ENCODE measurements around the gene CD4. TPM values are rescaled to one million over a fixed set of nuclear protein-coding genes. Genes with fewer than 3 reads are reported as not detected.
"Not testable (repeated sequence)": the region's sequence is repeated elsewhere in the genome, so short reads cannot be mapped to it uniquely, and the experiment has no call there.

The CD4 gene
- total RNA-seq, 4 donors from 2014 or later = 2.9 to 7.0 (median 3.6) TPM

DNA sequence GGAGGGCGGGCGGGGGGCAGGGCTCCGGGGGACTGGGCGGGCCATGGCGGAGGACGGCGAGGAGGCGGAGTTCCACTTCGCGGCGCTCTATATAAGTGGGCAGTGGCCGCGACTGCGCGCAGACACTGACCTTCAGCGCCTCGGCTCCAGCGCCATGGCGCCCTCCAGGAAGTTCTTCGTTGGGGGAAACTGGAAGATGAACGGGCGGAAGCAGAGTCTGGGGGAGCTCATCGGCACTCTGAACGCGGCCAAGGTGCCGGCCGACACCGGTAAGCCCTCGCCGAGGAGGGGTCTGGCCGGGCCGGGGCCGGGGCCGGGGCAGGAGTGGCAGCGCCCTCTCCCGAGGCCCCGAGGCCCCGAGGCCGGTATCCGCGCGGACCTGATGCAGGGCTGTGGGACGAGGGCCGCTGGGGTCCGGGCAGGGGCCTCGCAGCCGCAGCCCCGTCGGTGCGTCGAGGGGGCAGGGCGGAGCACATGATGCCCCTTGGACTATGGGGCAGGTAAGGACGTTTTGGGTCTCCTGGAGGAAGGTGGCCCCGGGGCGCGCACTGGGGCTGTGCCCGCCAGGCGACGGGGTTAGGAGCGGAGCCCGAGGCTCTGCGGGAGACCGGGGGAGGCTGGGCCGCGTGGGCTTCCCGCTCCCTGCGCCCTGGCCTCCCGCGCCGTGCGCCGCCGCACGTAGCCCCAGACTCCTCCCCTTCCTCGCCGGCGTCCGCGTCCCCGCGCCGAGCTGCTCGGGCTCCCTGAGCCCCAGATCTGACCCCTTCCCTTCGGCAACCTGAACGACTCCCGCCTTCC is 78.3 kb downstream of the CD4 start, which contains the start of gene TPI1:
Gene TPI1, plus strand, starts transcription at position 119 of the 798 bp plus-strand sequence. Its CDS starts 36 bp downstream, at position 155.
- 0 to 1% methylated on average over 45 to 63 of the region's 86 CpGs for WGBS, 2 donors
- peak in 1 of 2 donors; percentile 93 for TF ChIP-seq POLR2A (IDR thresholded peaks at IDR 0.05)
- TF ChIP-seq, protein P1, sequence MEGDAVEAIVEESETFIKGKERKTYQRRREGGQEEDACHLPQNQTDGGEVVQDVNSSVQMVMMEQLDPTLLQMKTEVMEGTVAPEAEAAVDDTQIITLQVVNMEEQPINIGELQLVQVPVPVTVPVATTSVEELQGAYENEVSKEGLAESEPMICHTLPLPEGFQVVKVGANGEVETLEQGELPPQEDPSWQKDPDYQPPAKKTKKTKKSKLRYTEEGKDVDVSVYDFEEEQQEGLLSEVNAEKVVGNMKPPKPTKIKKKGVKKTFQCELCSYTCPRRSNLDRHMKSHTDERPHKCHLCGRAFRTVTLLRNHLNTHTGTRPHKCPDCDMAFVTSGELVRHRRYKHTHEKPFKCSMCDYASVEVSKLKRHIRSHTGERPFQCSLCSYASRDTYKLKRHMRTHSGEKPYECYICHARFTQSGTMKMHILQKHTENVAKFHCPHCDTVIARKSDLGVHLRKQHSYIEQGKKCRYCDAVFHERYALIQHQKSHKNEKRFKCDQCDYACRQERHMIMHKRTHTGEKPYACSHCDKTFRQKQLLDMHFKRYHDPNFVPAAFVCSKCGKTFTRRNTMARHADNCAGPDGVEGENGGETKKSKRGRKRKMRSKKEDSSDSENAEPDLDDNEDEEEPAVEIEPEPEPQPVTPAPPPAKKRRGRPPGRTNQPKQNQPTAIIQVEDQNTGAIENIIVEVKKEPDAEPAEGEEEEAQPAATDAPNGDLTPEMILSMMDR (IDR thresholded peaks at IDR 0.05) = no peak
- peak in 1 of 2 donors; percentile 91 for DNase-seq (ENCODE audit: low spot score in 2 of 2)
- H3K4me3 ChIP-seq (ENCODE audit: low read depth, poor library complexity, severe bottlenecking) = peak within 1 kb of the TSS; percentile 72
- intact Hi-C loops (cut with DNase I; ENCODE audit: low total_unique reads) = no loop called here

DNA sequence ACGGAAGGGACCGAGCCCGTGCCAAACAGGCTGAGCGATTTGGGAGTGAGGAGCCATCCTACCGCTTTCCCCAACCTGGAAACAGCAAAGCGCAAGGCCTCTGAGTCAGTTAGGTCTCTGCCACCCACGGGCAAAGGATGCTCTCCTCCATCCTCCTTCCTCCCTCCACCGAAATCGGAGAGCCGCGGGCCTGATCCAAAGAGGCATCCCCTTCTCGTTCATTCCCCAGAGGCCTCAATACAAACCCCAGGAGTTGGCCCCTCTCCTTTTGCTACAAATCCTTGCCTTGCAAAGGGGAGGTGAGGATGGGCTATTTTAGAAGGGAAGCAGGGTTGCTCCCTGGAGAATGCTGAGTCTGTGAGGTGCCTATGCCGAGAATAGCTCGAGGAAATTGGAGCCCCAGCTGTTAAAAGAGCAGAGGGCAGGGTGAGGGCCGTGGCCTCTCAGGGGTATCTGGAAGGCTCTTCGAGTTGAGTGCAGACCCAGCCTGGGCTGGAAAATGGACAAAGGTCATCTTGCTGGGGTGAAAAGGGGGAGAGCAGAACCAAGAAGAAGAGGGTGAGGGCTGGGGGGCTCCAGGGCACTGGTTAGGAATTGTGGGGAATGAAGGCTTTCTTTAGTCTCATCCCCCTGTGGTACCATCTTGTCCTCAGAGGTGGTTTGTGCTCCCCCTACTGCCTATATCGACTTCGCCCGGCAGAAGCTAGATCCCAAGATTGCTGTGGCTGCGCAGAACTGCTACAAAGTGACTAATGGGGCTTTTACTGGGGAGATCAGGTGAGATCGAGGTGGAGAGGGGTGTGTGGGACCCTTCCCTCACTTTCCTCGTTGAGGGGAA is 79.1 kb downstream of the CD4 start:
- WGBS, 2 donors = 9 to 13% methylated on average over 22 of the region's 22 CpGs
- peak overlapping the region; percentile 72 for H3K4me3 ChIP-seq (ENCODE audit: low read depth, poor library complexity, severe bottlenecking)
- no peak for TF ChIP-seq POLR2A (IDR thresholded peaks at IDR 0.05)
- TF ChIP-seq, protein P1 (IDR thresholded peaks at IDR 0.05) = no peak
- intact Hi-C loops (cut with DNase I; ENCODE audit: low total_unique reads) = no loop called here
- no peak for DNase-seq (ENCODE audit: low spot score in 2 of 2)

DNA sequence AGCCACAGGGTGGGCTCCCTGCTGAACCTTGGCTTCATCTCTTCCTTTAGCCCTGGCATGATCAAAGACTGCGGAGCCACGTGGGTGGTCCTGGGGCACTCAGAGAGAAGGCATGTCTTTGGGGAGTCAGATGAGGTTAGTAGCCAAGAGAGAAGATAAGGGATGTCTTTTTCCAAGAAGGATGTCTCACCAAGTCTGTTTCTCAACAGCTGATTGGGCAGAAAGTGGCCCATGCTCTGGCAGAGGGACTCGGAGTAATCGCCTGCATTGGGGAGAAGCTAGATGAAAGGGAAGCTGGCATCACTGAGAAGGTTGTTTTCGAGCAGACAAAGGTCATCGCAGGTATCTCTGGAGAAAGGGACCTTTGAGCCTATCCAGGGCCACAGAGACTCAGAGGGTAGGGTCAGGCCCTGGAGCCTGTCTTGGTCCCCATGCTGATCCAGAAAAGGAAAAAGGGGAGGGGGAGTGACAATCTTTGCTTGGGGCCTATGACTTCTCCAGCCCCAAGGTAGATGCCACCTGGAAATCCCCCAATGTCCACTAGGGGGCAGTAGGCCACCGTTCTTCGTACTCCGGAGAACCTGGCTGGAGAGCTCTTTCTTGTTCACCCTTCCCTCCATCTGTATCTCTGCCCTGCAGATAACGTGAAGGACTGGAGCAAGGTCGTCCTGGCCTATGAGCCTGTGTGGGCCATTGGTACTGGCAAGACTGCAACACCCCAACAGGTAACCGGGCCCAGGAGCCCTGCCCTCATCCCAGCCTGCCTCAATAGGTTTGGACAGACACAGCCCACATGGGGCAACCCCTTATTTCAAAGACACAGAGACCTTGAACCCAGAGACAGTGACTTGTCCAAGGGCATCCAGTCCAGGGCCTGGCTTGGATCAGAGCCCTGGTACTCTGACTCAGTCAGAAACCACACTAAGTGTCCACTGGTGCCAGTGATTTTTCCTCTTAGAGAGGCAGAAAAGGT is 80.0 kb downstream of the CD4 start:
- intact Hi-C loops (cut with DNase I; ENCODE audit: low total_unique reads) = loop anchor here (10.0 kb wide), 1 partner anchor 95 kb away; no protein-coding TSS in a partner anchor
- DNase-seq (ENCODE audit: low spot score in 2 of 2) = peak; percentile 81 to 95
- TF ChIP-seq POLR2A (IDR thresholded peaks at IDR 0.05) = no peak
- TF ChIP-seq, protein P1 (IDR thresholded peaks at IDR 0.05) = peak in 1 of 3 donors; percentile 82
- 32 to 33% methylated on average over 12 of the region's 12 CpGs for WGBS, 2 donors
- no peak overlapping the region for H3K4me3 ChIP-seq (ENCODE audit: low read depth, poor library complexity, severe bottlenecking)

DNA sequence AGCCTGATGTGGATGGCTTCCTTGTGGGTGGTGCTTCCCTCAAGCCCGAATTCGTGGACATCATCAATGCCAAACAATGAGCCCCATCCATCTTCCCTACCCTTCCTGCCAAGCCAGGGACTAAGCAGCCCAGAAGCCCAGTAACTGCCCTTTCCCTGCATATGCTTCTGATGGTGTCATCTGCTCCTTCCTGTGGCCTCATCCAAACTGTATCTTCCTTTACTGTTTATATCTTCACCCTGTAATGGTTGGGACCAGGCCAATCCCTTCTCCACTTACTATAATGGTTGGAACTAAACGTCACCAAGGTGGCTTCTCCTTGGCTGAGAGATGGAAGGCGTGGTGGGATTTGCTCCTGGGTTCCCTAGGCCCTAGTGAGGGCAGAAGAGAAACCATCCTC is 81.0 kb downstream of the CD4 start:
- 52 to 53% methylated on average over 4 of the region's 4 CpGs for WGBS, 2 donors
- H3K4me3 ChIP-seq (ENCODE audit: low read depth, poor library complexity, severe bottlenecking); DNase-seq (ENCODE audit: low spot score in 2 of 2): not testable (repeated sequence)
- intact Hi-C loops (cut with DNase I; ENCODE audit: low total_unique reads) = loop anchor here (10.0 kb wide), 1 partner anchor 94 kb away; no protein-coding TSS in a partner anchor

Other genes with a start within 250 kb of the CD4 start
- 1 to 10 TPM; 3.3 to 6.8 (median 4.6) TPM for gene IFFO1, start 233.5 kb upstream of the CD4 start, total RNA-seq
- gene NOP2, start 221.2 kb upstream of the CD4 start, total RNA-seq = 10 to 100 TPM; 16.2 to 24.0 (median 23.4) TPM
- 100 to 1,000 TPM; 167 to 235 (median 205) TPM for gene CHD4, start 182.1 kb upstream of the CD4 start, total RNA-seq
- gene LPAR5, start 153.6 kb upstream of the CD4 start, total RNA-seq = 10 to 100 TPM; 11.0 to 16.4 (median 12.4) TPM
- 1 to 10 TPM in 2 of 4 donors, under 1 TPM in 2; 0.42 to 8.6 (median 0.76) TPM for gene ACRBP, start 142.1 kb upstream of the CD4 start, total RNA-seq
- gene ING4, start 126.4 kb upstream of the CD4 start, total RNA-seq = 10 to 100 TPM; 40.8 to 63.6 (median 56.0) TPM
- 10 to 100 TPM; 22.7 to 79.9 (median 33.7) TPM for gene ZNF384, start 100.2 kb upstream of the CD4 start, total RNA-seq
- not detected for gene PIANP, start 88.7 kb upstream of the CD4 start, total RNA-seq
- 10 to 100 TPM; 46.3 to 64.6 (median 56.6) TPM for gene COPS7A, start 65.5 kb upstream of the CD4 start, total RNA-seq
- 100 to 1,000 TPM; 140 to 196 (median 175) TPM for gene MLF2, start 36.4 kb upstream of the CD4 start, total RNA-seq
- 100 to 1,000 TPM in 2 of 4 donors, 10 to 100 TPM in 2; 91.6 to 131 (median 114) TPM for gene PTMS, start 23.2 kb upstream of the CD4 start, total RNA-seq
- 1 to 10 TPM in 1 of 4 donors, under 1 TPM in 1, not detected in 2; 0.52 to 1.1 TPM for gene LAG3, start 17.0 kb upstream of the CD4 start, total RNA-seq
- gene GPR162, start 32.3 kb downstream of the CD4 start, total RNA-seq = 1 to 10 TPM in 2 of 4 donors, under 1 TPM in 1, not detected in 1; 0.65 to 1.4 (median 1.3) TPM
- 10 to 100 TPM in 2 of 4 donors, 1 to 10 TPM in 2; 8.8 to 18.2 (median 11.8) TPM for gene P3H3, start 38.9 kb downstream of the CD4 start, total RNA-seq
- 1 to 10 TPM in 1 of 4 donors, under 1 TPM in 2, not detected in 1; 0.17 to 1.2 (median 0.52) TPM for gene GNB3, start 51.4 kb downstream of the CD4 start, total RNA-seq
- gene CDCA3, start 61.8 kb downstream of the CD4 start, total RNA-seq = 1 to 10 TPM; 2.0 to 7.1 (median 2.9) TPM
- gene USP5, start 62.6 kb downstream of the CD4 start, total RNA-seq = 10 to 100 TPM; 61.9 to 79.3 (median 72.5) TPM
- 100 to 1,000 TPM; 265 to 558 (median 432) TPM for gene TPI1, start 78.0 kb downstream of the CD4 start, total RNA-seq
- gene SPSB2, start 83.8 kb downstream of the CD4 start, total RNA-seq = 10 to 100 TPM in 3 of 4 donors, 1 to 10 TPM in 1; 6.8 to 14.7 (median 11.5) TPM
- 10 to 100 TPM in 1 of 4 donors, 1 to 10 TPM in 3; 6.4 to 11.5 (median 8.2) TPM for gene LRRC23, start 115.3 kb downstream of the CD4 start, total RNA-seq
- gene ENO2, start 125.1 kb downstream of the CD4 start, total RNA-seq = 1 to 10 TPM; 3.6 to 7.9 (median 6.1) TPM
- gene ATN1, start 138.4 kb downstream of the CD4 start, total RNA-seq = 100 to 1,000 TPM in 1 of 4 donors, 10 to 100 TPM in 3; 33.4 to 115 (median 64.0) TPM
- not detected for gene RNU7-1, start 154.3 kb downstream of the CD4 start, total RNA-seq
- gene C12orf57, start 154.5 kb downstream of the CD4 start, total RNA-seq = 100 to 1,000 TPM; 341 to 526 (median 418) TPM
- 10 to 100 TPM; 31.8 to 44.5 (median 34.4) TPM for gene PTPN6, start 161.8 kb downstream of the CD4 start, total RNA-seq
- 100 to 1,000 TPM; 176 to 256 (median 221) TPM for gene PHB2, start 181.1 kb downstream of the CD4 start, total RNA-seq
- gene EMG1, start 181.4 kb downstream of the CD4 start, total RNA-seq = 10 to 100 TPM; 31.7 to 43.1 (median 34.7) TPM
- gene LPCAT3, start 228.9 kb downstream of the CD4 start, total RNA-seq = 10 to 100 TPM; 29.6 to 51.2 (median 48.4) TPM

Data from lower leg skin (tissue), 4 donors.